Measurements from ENCODE around the gene CBR1.

CBR1 gene

DNA sequence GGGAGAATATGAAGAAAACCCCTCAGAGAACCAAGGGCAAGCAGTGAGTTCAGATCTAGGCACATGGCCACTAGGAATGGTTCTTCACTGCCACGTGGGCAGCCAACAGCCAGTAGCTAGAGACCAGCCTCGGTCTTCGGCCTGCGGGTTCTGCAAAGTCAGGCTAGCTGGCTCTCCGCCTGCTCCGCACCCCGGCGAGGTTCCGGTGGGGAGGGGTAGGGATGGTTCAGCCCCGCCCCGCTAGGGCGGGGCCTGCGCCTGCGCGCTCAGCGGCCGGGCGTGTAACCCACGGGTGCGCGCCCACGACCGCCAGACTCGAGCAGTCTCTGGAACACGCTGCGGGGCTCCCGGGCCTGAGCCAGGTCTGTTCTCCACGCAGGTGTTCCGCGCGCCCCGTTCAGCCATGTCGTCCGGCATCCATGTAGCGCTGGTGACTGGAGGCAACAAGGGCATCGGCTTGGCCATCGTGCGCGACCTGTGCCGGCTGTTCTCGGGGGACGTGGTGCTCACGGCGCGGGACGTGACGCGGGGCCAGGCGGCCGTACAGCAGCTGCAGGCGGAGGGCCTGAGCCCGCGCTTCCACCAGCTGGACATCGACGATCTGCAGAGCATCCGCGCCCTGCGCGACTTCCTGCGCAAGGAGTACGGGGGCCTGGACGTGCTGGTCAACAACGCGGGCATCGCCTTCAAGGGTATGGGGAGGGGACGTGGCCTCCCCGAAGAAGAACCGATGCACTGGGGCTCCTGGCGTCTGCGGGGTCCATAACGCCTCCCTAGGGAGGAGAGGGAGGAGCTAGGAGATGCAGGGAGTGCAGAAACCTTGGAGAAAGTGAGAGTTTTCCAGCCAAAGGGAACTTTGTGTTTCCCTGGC, at the start of gene CBR1:
CBR1 (plus strand) TSS at position 312 of the 871 bp plus-strand sequence; CDS start at position 404, 92 bp downstream.
- peak; percentile 92 for DNase-seq

GRCh38 chr21:36021251-36021837, 48.5 kb upstream of the CBR1 start:
- DNase-seq = no peak

DNA sequence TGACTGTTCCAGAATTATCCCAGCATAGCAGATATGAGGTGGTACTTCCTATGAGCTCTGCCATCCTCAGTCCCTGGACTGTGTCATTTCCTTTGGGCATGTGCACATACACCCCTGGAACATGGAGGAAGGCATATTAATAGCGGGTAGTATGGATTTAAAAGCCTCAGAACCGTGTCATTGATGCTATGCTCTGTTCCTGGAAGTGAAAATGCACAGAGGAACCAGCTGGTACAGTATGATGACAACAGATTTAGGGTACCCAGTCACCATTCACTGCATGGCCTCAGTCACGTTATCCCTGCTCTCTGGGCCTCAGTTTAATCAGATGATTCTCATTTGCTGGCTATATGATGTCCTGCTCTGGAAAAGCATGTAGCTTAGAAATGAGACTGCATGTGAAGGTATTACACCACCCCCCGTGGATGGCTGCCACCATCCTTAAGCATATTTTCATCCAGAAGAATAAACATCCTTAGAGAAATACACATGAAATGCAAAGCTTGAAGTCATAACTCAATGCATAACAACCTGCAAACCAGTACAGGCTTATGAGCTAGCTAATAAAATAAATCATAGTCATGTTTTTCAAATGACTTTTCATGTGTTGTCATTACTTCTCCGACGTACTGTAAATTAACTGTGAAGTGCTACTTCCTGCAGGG, 47.3 kb upstream of the CBR1 start:
- DNase-seq = no peak

DNA sequence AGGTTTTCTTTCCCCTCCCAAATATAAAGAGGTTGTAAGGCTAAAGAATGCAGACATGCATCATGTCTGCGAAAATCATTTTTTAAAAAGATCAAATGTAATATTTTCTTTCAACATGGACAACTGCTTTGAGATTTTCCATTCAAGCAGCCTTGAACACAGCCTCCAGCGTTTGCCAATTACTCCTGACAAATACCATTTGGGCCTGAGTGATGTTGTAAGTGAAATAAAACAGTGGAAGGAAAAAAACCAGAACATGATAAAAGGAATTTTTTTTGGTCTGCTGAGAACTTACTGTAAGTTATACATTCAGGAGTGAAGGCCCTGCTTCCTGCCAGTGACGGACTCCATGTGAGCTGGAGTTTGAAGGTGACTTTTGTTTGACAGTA, 46.7 kb upstream of the CBR1 start:
- no peak for DNase-seq

- DNase-seq = no peak
Observed at GRCh38 chr21:36024782-36025181, 45.0 kb upstream of the CBR1 start.

GRCh38 chr21:36027347-36027746, 42.5 kb upstream of the CBR1 start:
- no peak for DNase-seq

- peak; percentile 70 for DNase-seq
Observed at GRCh38 chr21:36028127-36029069, 41.4 kb upstream of the CBR1 start.

DNA sequence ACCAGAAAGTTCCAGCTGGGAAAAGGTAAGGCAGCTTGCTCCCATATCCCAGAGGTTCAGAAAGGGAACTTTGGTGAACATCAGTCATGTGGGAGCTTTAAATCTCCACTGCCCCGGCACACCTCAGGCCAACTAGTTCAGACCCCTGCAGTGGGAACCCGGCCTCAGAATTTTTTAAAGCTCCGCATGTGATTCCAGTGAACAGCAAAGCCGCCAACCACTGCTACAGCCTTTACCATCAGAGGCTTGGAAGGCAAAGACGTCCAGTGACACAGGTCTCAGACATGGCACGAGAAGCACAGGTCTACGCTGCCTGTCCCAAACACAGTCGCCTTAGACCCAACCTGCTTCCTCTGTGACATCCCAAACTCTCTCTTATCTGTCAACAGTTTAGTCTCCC, 40.5 kb upstream of the CBR1 start:
- DNase-seq = no peak

- DNase-seq = no peak
Observed at GRCh38 chr21:36030581-36031189, 39.1 kb upstream of the CBR1 start.

- DNase-seq = no peak
Observed at GRCh38 chr21:36032647-36033406, 37.0 kb upstream of the CBR1 start.

GRCh38 chr21:36034211-36034913, 35.5 kb upstream of the CBR1 start:
- no peak for DNase-seq

- no peak for DNase-seq
Observed at GRCh38 chr21:36035381-36035791, 34.4 kb upstream of the CBR1 start.

DNA sequence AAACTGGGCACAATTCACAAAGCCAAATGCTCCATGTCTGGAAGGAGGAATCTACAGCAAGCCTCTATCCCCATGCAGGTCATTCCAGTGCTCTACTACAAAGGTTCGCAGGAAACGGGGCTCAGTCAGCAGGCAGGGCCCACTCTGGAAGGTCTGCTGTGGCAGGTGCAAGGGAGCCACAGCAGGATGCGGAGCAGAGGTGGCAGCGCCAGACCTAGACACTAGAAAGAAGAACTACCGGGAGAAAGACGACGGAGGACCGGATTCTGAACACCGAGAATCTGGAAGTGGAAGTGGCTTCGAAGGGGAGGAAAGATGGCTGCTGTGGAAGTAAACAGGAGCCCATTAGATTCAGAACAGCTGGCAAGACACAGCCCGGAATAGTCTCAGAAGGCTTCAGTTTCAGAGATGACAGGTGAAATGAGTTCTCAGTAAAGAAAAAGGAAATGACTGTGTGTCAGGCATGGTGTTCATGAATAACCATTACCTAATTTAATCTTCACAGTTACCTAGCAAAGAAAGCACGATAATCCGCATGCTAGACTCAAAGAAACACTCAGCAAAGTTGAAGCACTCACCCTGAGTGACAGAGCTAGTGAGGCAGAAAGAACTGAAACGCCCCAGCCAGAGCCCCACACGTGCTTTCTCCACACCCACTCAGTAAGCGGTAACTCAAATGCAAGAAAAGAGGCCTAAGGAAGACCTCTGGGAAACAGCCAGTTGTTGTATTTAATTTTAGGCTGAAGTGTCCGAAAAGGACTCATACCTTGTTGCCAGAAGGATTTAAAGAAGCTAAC, 30.9 kb upstream of the CBR1 start:
- DNase-seq = no peak

DNA sequence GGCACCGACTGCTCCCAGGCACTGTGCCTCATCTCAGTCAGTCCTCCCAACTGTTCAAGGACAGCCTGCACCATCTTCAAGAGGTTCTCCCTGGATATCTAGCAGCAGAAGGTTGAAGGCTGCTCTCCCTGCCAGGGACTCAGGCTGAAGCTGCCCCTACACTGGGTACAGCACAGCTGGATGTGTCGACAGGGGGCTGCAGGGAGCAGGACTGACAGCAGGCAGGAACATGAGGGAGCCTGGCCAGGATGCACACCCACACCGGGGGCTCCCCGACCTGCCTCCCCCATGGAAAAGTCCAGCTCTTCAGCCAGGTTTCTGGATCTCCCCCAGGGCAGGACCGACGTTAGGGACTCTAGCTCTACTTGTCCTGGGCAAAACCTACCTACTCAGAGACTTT, 30.0 kb upstream of the CBR1 start:
- no peak for DNase-seq

DNA sequence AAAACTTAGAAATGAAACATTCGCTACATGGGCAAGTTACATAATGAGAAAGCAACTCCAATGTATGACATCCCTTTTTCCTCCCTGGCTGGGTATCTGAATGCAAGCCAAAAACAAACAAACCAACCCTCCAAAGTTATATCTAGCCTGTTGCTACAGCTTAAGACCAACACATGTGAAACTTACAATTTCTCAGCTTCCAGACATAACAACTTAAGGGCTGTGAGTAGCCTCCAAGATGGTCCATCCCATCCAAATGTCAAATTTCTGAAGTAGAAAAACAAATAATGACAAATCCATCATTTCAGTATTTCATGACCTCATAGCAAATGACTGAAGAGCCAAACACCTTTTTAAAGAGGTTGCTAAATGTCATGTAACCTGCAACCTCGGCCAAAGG, 29.4 kb upstream of the CBR1 start:
- DNase-seq = no peak

- DNase-seq = no peak
Observed at GRCh38 chr21:36041910-36042309, 27.9 kb upstream of the CBR1 start.

GRCh38 chr21:36044056-36044455, 25.8 kb upstream of the CBR1 start:
- no peak for DNase-seq

- DNase-seq = no peak
Observed at GRCh38 chr21:36045993-36046392, 23.8 kb upstream of the CBR1 start.

DNA sequence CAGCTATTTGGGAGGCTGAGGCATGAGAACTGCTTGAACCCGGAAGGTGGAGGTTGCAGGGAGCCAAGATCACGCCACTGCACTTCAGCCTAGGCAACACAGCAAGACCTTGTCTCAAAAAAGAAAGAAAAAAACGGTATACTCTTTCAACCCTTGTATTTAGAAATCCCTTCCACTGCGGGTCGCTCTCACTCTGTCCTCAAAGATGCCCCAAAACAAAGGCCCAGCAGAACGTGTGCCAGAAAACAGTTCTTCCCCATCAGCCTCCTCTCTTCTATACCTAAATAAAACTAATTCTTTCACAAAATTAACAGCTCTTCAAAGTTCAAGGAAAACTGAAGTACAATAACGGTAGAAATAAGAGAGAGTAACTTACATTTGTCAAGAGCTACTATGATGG, 22.7 kb upstream of the CBR1 start:
- no peak for DNase-seq

DNA sequence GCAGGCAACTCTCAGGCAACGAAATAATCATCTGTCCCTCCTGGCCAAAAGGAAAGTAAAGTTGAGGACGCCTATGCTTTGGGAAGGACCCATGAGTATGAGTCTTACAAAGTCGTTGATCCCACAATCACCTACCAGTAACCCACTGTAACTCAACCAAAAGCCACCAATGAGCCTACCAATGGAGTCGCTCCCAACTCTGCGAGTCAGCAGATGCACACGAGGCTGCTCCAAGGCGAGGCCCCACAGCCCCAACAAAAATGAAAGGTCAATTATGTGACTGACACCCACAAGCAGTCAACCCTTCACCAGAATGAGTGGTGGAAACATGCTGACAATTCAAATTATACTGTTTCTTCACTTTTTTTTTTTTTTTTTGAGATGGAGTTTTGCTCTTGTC, 21.5 kb upstream of the CBR1 start:
- no peak for DNase-seq

All from CD4-positive, alpha-beta T cell treated with Interleukin-15 for 1 hour (primary cell).